ENCODE results near the gene TMEM184A.

DNA sequence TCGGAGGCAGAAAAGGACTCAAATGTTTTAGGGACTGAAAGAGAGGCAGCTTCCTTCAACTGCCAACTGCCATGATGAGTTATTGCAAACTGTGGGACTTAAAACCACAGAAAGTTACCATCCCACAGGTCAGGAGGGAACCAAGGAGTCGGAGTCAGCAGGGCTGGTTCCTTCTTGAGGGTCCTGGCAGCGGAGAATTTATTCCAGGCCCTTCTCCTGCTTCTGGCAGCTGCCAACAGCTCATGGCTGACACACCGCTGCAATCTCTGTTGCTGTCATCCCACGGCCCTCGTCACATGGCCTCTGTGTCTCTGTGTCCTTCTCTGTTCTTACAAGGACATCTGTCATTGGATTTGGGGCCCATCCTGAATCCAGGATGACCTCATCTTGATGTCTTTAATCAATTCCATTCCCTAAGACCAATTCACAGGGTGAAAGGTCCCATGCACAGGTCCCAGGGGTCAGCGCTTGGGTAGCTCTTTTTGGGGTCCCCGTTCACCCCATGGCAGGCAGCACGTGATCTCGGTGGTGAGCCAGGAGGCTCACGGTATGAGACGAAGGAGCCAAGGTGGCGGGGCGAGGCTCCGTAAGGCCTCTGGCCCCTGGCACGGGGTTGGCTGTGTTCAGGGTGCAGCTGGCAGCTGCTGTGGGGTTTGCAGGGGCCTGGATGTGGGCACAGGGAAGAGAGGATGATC, 41.2 kb upstream of the TMEM184A start:
- TF ChIP-seq, protein P1, sequence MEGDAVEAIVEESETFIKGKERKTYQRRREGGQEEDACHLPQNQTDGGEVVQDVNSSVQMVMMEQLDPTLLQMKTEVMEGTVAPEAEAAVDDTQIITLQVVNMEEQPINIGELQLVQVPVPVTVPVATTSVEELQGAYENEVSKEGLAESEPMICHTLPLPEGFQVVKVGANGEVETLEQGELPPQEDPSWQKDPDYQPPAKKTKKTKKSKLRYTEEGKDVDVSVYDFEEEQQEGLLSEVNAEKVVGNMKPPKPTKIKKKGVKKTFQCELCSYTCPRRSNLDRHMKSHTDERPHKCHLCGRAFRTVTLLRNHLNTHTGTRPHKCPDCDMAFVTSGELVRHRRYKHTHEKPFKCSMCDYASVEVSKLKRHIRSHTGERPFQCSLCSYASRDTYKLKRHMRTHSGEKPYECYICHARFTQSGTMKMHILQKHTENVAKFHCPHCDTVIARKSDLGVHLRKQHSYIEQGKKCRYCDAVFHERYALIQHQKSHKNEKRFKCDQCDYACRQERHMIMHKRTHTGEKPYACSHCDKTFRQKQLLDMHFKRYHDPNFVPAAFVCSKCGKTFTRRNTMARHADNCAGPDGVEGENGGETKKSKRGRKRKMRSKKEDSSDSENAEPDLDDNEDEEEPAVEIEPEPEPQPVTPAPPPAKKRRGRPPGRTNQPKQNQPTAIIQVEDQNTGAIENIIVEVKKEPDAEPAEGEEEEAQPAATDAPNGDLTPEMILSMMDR (IDR thresholded peaks at IDR 0.05) = no peak
- TF ChIP-seq POLR2AphosphoS5 (IDR thresholded peaks at IDR 0.05) (no peak), EP300 (IDR thresholded peaks at IDR 0.05) (no peak), POLR2A (IDR thresholded peaks at IDR 0.05) (no peak)

Measured in sigmoid colon (tissue), 4 donors.